GM18867 (cell line): ENCODE data around the gene MYO5A.
A peak's percentile ranks its signal among the peaks of the same experiment; 100 is the strongest.
"Not testable (repeated sequence)": the region's sequence is repeated elsewhere in the genome, so short reads cannot be mapped to it uniquely, and the experiment has no call there.

Source experiments
- ATAC-seq: cut with Tn5 transposase; IDR thresholded peaks from one replicate; pipeline ENCODE4 v1.9.1; 2021; ENCODE audit warnings: mild to moderate bottlenecking, moderate library complexity; ENCODE audit not compliant: unreplicated experiment

MYO5A gene

DNA sequence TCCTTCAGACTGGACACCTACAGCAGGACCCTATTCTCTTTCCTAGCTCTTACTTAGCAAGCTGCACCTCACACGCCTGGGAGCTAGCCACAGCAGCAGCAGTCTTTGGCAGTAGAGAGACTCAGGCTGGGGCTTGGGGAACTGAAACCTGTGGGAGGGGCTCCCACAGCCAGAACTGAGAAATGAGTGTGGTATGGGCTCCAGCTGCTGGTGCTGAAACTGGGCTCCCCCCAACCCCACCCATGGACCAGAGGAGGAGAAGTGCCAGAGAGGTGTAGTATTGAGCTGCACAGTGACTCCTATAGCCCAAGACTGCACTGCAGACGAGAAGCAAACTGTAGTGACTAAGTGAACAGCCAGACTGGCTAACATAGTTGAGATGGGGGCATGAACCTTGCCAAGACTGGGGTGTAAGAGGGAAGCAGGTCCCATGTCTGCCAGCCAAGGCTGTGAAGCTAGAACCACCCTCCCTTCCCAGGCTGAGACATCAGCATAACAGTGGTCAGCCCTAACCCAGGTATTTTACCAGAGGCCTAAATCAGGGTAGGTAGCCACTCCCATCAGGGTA, 62.5 kb downstream of the MYO5A start:
- ATAC-seq: peak; percentile 92

DNA sequence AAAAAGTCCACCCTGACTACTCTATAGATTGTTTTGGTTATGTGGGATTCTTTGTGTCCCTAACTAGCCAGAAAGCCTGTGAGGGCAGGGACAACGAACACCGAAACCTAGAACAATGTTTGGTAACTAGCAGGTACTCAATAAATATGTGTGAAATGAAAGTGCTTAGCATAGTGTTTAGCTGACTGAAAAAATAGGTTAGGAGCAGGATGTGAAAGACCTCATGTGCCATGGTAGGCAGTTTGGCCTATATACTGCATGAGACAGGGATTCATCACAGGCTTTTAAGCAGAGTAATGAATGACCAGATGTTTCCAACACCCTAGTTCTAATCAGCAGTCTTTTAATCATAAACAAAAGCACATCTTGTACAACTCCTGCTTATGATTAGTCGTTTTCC, 64.2 kb downstream of the MYO5A start:
- peak; percentile 68 for ATAC-seq

GRCh38 chr15:52464040-52464439, 64.6 kb downstream of the MYO5A start:
- no peak for ATAC-seq

DNA sequence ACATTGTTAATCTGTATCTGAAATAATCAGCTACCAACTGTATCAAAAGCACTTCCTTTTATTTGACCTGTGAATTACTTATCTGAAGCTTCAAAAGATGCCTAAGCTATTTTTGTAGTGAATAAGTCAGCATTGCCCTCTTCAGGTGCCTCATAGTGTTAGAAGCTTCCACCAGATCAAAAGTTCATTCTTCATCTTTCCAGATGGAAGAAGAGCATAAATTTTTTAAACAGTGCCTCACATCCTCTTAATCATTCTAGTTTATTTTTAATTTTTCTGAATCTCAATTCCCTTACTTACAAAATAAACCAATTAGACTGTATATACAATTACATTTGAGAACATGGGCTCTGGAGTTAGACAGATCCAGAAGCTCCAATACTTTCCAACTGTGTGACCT, 65.0 kb downstream of the MYO5A start:
- ATAC-seq: no peak

DNA sequence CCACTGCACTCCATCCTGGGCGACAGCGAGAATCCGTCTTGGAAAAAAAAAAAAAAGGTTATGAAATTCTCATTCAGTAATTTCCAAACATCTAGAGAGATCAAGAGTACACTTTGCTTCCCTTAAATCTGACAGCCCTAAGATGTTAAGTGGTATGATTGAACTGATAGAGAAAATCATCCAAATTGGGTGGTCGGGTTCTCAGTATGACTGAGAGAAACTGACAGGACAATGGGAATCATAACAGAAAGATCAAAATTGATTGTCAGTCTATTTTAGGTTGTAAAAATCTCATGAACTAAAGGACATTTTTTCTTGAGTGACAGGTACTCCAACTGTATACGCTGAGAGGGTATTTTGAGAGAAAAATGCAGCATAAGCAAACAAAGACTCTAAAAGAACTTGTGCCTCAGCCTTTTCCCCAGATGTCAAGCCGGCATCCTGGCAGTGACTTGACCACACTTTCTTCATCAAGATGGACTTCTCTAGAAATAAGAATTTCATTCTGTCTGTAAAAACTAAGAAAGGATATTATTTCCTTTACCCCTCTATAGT, 65.8 kb downstream of the MYO5A start:
- no peak for ATAC-seq

GRCh38 chr15:52459701-52460100, 69.0 kb downstream of the MYO5A start:
- not testable (repeated sequence) for ATAC-seq

GRCh38 chr15:52459265-52459664, 69.4 kb downstream of the MYO5A start:
- not testable (repeated sequence) for ATAC-seq

GRCh38 chr15:52448011-52448890, 80.4 kb downstream of the MYO5A start:
- ATAC-seq: no peak

- ATAC-seq: no peak
Measured at GRCh38 chr15:52445954-52446353, 82.7 kb downstream of the MYO5A start.

DNA sequence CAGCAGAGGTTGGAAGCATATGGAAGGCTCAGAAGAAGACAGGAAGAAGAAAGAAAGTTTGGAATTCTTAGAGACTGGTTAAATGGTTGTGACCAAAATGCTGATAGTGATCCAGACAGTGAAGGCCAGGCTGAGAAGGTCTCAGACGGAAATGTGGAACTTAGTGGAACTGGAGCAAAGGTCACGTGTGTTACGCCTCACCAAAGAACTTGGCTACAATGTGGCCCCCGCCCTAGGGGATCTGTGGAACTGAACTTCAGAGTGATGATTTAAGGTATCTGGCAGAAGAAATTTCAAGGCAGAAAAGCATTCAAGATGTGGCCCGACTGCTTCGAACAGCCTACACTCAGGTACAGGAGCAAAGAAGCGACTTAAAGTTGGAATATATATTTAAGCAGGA, 83.1 kb downstream of the MYO5A start:
- ATAC-seq: no peak

DNA sequence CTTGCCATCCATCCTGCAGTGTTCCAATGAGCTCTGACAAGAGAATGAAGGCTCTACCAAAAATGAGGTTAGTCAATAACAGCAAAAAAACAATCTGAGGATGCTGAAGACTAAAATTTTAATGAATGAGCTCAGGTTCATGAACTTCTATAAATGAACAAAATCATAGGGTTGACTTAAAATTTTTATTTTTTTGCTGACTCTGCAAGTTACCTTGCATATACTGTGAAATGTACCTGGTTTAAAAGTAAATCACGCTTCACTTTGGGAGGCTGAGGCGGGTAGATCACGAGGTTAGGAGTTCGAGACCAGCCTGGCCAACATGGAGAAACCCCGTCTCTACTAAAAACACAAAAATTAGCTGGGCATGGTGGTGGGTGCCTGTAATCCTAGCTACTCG, 85.5 kb downstream of the MYO5A start:
- ATAC-seq: not testable (repeated sequence)

- no peak for ATAC-seq
Measured at GRCh38 chr15:52441841-52442240, 86.8 kb downstream of the MYO5A start.

DNA sequence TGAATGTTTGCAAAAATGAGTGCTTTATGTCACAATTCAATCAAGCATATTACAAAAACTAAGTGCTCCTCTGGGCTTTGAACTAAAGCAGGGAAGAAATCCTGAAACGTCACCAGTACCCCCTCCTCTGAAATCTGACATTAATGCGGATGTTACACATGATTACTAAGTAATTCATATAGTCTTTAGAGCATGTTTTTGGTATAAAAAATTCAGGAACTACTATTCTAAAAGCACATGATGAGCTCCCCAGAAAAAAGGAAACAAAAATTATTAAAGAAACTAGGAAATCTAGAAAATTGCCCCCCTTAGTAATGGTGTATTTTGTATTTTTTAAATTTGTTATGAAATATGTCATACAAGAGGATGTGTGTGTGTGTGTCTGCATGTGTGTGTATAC, 87.7 kb downstream of the MYO5A start:
- ATAC-seq: no peak

- ATAC-seq: no peak
Measured at GRCh38 chr15:52440414-52440813, 88.3 kb downstream of the MYO5A start.

GRCh38 chr15:52439470-52439869, 89.2 kb downstream of the MYO5A start:
- ATAC-seq: no peak

DNA sequence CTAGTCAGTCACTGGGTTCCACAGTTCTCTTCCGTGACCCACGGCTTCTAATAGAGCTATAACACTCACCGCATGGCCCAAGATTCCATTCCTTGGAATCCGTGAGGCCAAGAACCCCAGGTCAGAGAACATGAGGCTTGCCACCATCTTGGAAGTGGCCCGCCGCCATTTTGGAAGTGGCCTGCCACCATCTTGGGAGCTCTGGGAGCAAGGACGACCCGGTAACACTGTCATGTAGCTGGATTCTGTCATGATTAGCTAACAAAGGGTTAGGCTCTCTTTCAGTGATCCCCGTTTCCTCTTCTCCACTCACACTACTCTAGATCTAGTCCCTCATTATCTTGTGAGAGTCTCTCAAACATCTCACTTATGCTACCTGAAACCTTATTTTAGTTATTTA, 89.6 kb downstream of the MYO5A start:
- not testable (repeated sequence) for ATAC-seq

- ATAC-seq: no peak
Measured at GRCh38 chr15:52438047-52438446, 90.6 kb downstream of the MYO5A start.

GRCh38 chr15:52437646-52438045, 91.0 kb downstream of the MYO5A start:
- no peak for ATAC-seq

- no peak for ATAC-seq
Measured at GRCh38 chr15:52436981-52437380, 91.7 kb downstream of the MYO5A start.

DNA sequence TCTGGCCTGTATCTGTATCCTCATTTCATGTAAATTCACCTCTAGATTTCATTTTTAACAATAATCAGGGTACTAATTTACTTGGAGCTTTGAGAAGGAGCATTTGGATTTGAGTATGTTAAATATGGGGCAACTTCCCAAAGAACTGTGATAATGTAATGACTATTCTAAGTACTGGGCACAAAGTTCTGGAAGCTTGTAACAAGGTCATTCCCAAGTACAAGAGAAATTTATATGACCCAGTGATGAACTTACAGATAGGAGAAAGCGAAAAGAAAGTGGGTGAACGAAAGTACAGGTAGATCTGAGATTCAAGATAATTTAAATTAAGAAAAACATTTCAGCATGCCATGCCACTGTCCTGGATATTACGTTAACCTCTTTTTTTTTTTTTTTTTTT, 93.8 kb downstream of the MYO5A start:
- ATAC-seq: no peak

- ATAC-seq: no peak
Measured at GRCh38 chr15:52428297-52428696, 100.4 kb downstream of the MYO5A start.

- ATAC-seq: no peak
Measured at GRCh38 chr15:52427804-52428203, 100.9 kb downstream of the MYO5A start.
